WTC11 (cell line): ENCODE data around the gene NDUFA6. TPM values are rescaled to one million over a fixed set of nuclear protein-coding genes. Genes with fewer than 3 reads are reported as not detected.

Source experiments
- ATAC-seq: fragments of 200-7000 bp; cut with Tn5 transposase; 2 replicates; pipeline ENCODE4 v1.10.0; 2021; ENCODE audit warnings: mild to moderate bottlenecking, moderate library complexity
- Bru-seq: library from RNA; stranded (reverse); fragments of 400-500 nt; gene quantifications from one replicate; lab custom pipeline; 2021; lab: Mats Ljungman, UMichigan
- CTCF ChIA-PET: fragments of 300-600 bp; sonication (Branson Sonifier 250); formaldehyde crosslinking; loops from one replicate; lab custom pipeline; 2021; ENCODE audit warnings: antibody characterized with exemption; lab: Charles Lee
- POLR2A ChIA-PET: fragments of 350-600 bp; sonication (Branson Sonifier 250); formaldehyde crosslinking; loops from one replicate; lab custom pipeline; 2021; ENCODE audit warnings: antibody characterized with exemption; lab: Charles Lee
- DNase-seq: peaks from one replicate; pipeline ENCODE4 v3.0.0; 2021; ENCODE audit warnings: low spot score
- H3K27ac Mint-ChIP-seq: 2 replicates; pipeline ENCODE4 v1.8.0; 2021; ENCODE audit warnings: mixed read lengths
- H3K27me3 Mint-ChIP-seq: 2 replicates; pipeline ENCODE4 v1.8.0; 2021; ENCODE audit warnings: low read depth, mild to moderate bottlenecking, moderate library complexity, mixed read lengths
- H3K36me3 Mint-ChIP-seq: 2 replicates; pipeline ENCODE4 v1.8.0; 2021; ENCODE audit warnings: mixed read lengths
- H3K4me1 Mint-ChIP-seq: 2 replicates; pipeline ENCODE4 v1.8.0; 2022; ENCODE audit warnings: mixed read lengths
- H3K4me3 Mint-ChIP-seq: 2 replicates; pipeline ENCODE4 v1.8.0; 2021; ENCODE audit warnings: mild to moderate bottlenecking, moderate library complexity, mixed read lengths
- H3K9me3 Mint-ChIP-seq: 2 replicates; pipeline ENCODE4 v1.8.0; 2021; ENCODE audit warnings: mixed read lengths
- ATF3 ChIP-seq: sonication (generic); formaldehyde crosslinking; conservative IDR thresholded peaks from 2 replicates; pipeline ENCODE4 v1.8.1; 2022; ENCODE audit warnings: mild to moderate bottlenecking, missing genetic modification reagents
- E2F5 ChIP-seq: sonication (generic); formaldehyde crosslinking; IDR thresholded peaks from 2 replicates; pipeline ENCODE4 v1.8.1; 2022; ENCODE audit warnings: mild to moderate bottlenecking, moderate library complexity, missing genetic modification reagents
- EMX1 ChIP-seq: fragments of 250-450 bp; sonication (Bioruptor Pico); IDR thresholded peaks from 2 replicates; pipeline ENCODE4 v1.8.0; 2021; ENCODE audit warnings: mild to moderate bottlenecking
- GRHL2 ChIP-seq: fragments of 250-450 bp; sonication (Bioruptor Pico); IDR thresholded peaks from 2 replicates; pipeline ENCODE4 v1.8.0; 2022; ENCODE audit warnings: mild to moderate bottlenecking, moderate library complexity; ENCODE audit not compliant: insufficient replicate concordance, severe bottlenecking
- HMGA2 ChIP-seq: fragments of 250-450 bp; sonication (Bioruptor Pico); IDR thresholded peaks from 2 replicates; pipeline ENCODE4 v1.4.0; 2021; ENCODE audit warnings: mild to moderate bottlenecking, moderate library complexity
- HMGXB4 ChIP-seq: sonication (generic); formaldehyde crosslinking; IDR thresholded peaks from 2 replicates; pipeline ENCODE4 v1.8.1; 2023; ENCODE audit warnings: mild to moderate bottlenecking, moderate library complexity, missing genetic modification reagents
- IRF1 ChIP-seq: sonication (generic); formaldehyde crosslinking; IDR thresholded peaks from 2 replicates; pipeline ENCODE4 v1.8.0; 2023; ENCODE audit warnings: missing genetic modification reagents
- MYBL2 ChIP-seq: sonication (generic); formaldehyde crosslinking; IDR thresholded peaks from 2 replicates; pipeline ENCODE4 v1.8.1; 2023; ENCODE audit warnings: mild to moderate bottlenecking, moderate library complexity, missing genetic modification reagents
- NFYB ChIP-seq: sonication (generic); formaldehyde crosslinking; conservative IDR thresholded peaks from 2 replicates; pipeline ENCODE4 v1.8.0; 2022; ENCODE audit warnings: low read depth, missing genetic modification reagents
- NR2C2 ChIP-seq: sonication (generic); formaldehyde crosslinking; IDR thresholded peaks from 2 replicates; pipeline ENCODE4 v1.8.0; 2022; ENCODE audit warnings: mild to moderate bottlenecking, missing genetic modification reagents
- PRDM15 ChIP-seq: sonication (generic); formaldehyde crosslinking; IDR thresholded peaks from 2 replicates; pipeline ENCODE4 v1.8.0; 2022; ENCODE audit warnings: missing genetic modification reagents
- RELA ChIP-seq: sonication (generic); formaldehyde crosslinking; IDR thresholded peaks from 2 replicates; pipeline ENCODE4 v1.8.1; 2022; ENCODE audit warnings: missing genetic modification reagents, mild to moderate bottlenecking, borderline replicate concordance
- SOX15 ChIP-seq: fragments of 250-450 bp; sonication (Bioruptor Pico); IDR thresholded peaks from 2 replicates; pipeline ENCODE4 v1.9.0; 2021; ENCODE audit warnings: mild to moderate bottlenecking
- STAT6 ChIP-seq: sonication (generic); formaldehyde crosslinking; conservative IDR thresholded peaks from 2 replicates; pipeline ENCODE4 v1.8.1; 2023; ENCODE audit warnings: mild to moderate bottlenecking, low read depth, missing genetic modification reagents, moderate library complexity
- TEAD1 ChIP-seq: sonication (generic); formaldehyde crosslinking; IDR thresholded peaks from 2 replicates; pipeline ENCODE4 v1.8.0; 2022; ENCODE audit warnings: mild to moderate bottlenecking, missing genetic modification reagents
- ZNF138 ChIP-seq: sonication (generic); formaldehyde crosslinking; conservative IDR thresholded peaks from 2 replicates; pipeline ENCODE4 v1.8.1; 2022; ENCODE audit warnings: mild to moderate bottlenecking, moderate library complexity, missing genetic modification reagents
- ZNF512 ChIP-seq: sonication (generic); formaldehyde crosslinking; IDR thresholded peaks from 2 replicates; pipeline ENCODE4 v1.8.1; 2022; ENCODE audit warnings: missing genetic modification reagents, borderline replicate concordance
- ZNF671 ChIP-seq: fragments of 250-450 bp; sonication (Bioruptor Pico); IDR thresholded peaks from 2 replicates; pipeline ENCODE4 v1.8.0; 2021; ENCODE audit warnings: mild to moderate bottlenecking
- ZSCAN18 ChIP-seq: fragments of 250-450 bp; sonication (Bioruptor Pico); IDR thresholded peaks from 2 replicates; pipeline ENCODE4 v2.1.2; 2022; ENCODE audit warnings: mild to moderate bottlenecking, moderate library complexity
- long read RNA-seq, 3 experiments: library from RNA in 1 of 3; library from capped mRNA in 1 of 3; library from polyadenylated mRNA in 1 of 3; unstranded in 2 of 3; stranded (forward) in 1 of 3; transcript quantifications; one replicate each; pipeline ENCODE4 v2.0.0, GENCODE V29; 2021
- total RNA-seq: library from RNA; stranded (reverse); gene quantifications from 3 replicates; pipeline ENCODE4 v1.2.3, GENCODE V29; 2021

The NDUFA6 gene
- total RNA-seq (84.6 to 90.8 TPM (median 85.9 TPM) in 3 replicates), Bru-seq, nascent RNA (percentile 93 among the genes with signal in this experiment)
- long read RNA-seq, experiment 1, transcript NDUFA6-202 (3 exons, 1,256 nt), result major isoform, 261 of 271 reads
- long read RNA-seq, experiment 1, partial matches to known transcripts, result 0 of 271 reads
- long read RNA-seq, experiment 1, other reads (novel, unspliced or antisense), result 7 of 271 reads
- long read RNA-seq, experiment 2, transcript NDUFA6-202 (3 exons, 1,256 nt), result major isoform, 198 of 212 reads
- long read RNA-seq, experiment 2, partial matches to known transcripts, result 6 of 212 reads
- long read RNA-seq, experiment 2, other reads (novel, unspliced or antisense), result 6 of 212 reads
- long read RNA-seq, experiment 3, transcript NDUFA6-202 (3 exons, 1,256 nt), result major isoform, 216 of 219 reads
- long read RNA-seq, experiment 3, partial matches to known transcripts, result 0 of 219 reads
- long read RNA-seq, experiment 3, other reads (novel, unspliced or antisense), result 3 of 219 reads

- CTCF ChIA-PET, result interaction anchor here (0.5 to 4.9 kb wide), 44 partner anchors 8 to 896 kb away, joined by 3 to 87 read pairs (median 5); partner anchors contain the start of genes CCDC134, CENPM, NAGA and SEPTIN3
- Mint-ChIP-seq H3K27ac (peak within 1 kb of the TSS; percentile 99), H3K36me3 (peaks cover 38% of the 10 kb centered on the region), H3K4me1 (peaks cover 12% of the 10 kb centered on the region; the same call in 1 of the 2 replicates), H3K27me3 (peaks cover under 1% of the 10 kb centered on the region; the same call in 1 of the 2 replicates), H3K9me3 (peaks cover 22% of the 10 kb centered on the region), H3K4me3 (peak within 1 kb of the TSS; percentile 97)
- peak; percentile 98 for DNase-seq
- POLR2A ChIA-PET, result interaction anchor here (0.5 to 2.3 kb wide), 12 partner anchors 9 to 290 kb away, joined by 3 to 16 read pairs (median 6); partner anchors contain the start of genes CCDC134, CENPM, NAGA and SEPTIN3
- peak; percentile 97 for ATAC-seq
- no peak for TF ChIP-seq HMGA2 (CRISPR knock-in tag)
- TF ChIP-seq NR2C2 (CRISPR knock-in tag), result no peak
- no peak for TF ChIP-seq PRDM15 (CRISPR knock-in tag)
- no peak for TF ChIP-seq ZNF512 (CRISPR knock-in tag)
- TF ChIP-seq STAT6 (CRISPR knock-in tag), result no peak
- TF ChIP-seq GRHL2, result no peak
- no peak for TF ChIP-seq ATF3 (CRISPR knock-in tag)
- no peak for TF ChIP-seq SOX15 (CRISPR knock-in tag)
- TF ChIP-seq NFYB, result peak; percentile 72
- TF ChIP-seq ZNF138, result no peak
- TF ChIP-seq EMX1 (CRISPR knock-in tag), result no peak
- TF ChIP-seq E2F5 (CRISPR knock-in tag), result no peak; the same call in none of the 2 replicates
- TF ChIP-seq HMGXB4 (CRISPR knock-in tag), result peak; percentile 99
- TF ChIP-seq IRF1 (CRISPR knock-in tag), result no peak
- TF ChIP-seq MYBL2 (CRISPR knock-in tag), result peak; percentile 94
- TF ChIP-seq TEAD1, result peak; percentile 39; the same call in 1 of the 2 replicates
- no peak for TF ChIP-seq RELA (CRISPR knock-in tag)
- TF ChIP-seq ZSCAN18 (CRISPR knock-in tag), result no peak
- TF ChIP-seq ZNF671 (CRISPR knock-in tag), result no peak
These were observed at the start of gene NDUFA6 for GRCh38 chr22:42090596-42091454. Gene NDUFA6 (minus strand): TSS chr22:42090772. CDS start chr22:42090744, 28 bp downstream.
